Fibroblast of mammary gland (primary cell): ENCODE measurements around the gene ADNP.

ENCODE experiments used
- DNase-seq: peaks from one replicate; pipeline ENCODE4 v3.0.0-alpha.2; 2010; ENCODE audit warnings: low read depth
- H3K4me3 ChIP-seq: 2 replicates; pipeline ENCODE4 v1.5.1; 2011; ENCODE audit warnings: low read depth, mild to moderate bottlenecking, low read length, moderate library complexity; ENCODE audit not compliant: control insufficient read depth
- CTCF ChIP-seq: conservative IDR thresholded peaks from 2 replicates; pipeline ENCODE4 v1.5.1; 2011; ENCODE audit warnings: low read depth, low read length, inconsistent platforms; ENCODE audit not compliant: control insufficient read depth, insufficient read depth

The ADNP gene

GRCh38 chr20:50893620-50894019 is 37.6 kb downstream of the ADNP start:
- H3K4me3 ChIP-seq: no peak overlapping the region
- no peak for DNase-seq
- no peak for TF ChIP-seq CTCF

GRCh38 chr20:50892394-50892793 is 38.8 kb downstream of the ADNP start:
- DNase-seq: no peak
- H3K4me3 ChIP-seq: no peak overlapping the region
- no peak for TF ChIP-seq CTCF

GRCh38 chr20:50891138-50891537 is 40.1 kb downstream of the ADNP start:
- H3K4me3 ChIP-seq: no peak overlapping the region
- no peak for TF ChIP-seq CTCF
- no peak for DNase-seq

GRCh38 chr20:50887576-50887975 is 43.7 kb downstream of the ADNP start:
- TF ChIP-seq CTCF: no peak
- no peak for DNase-seq

GRCh38 chr20:50886184-50886790 is 45.0 kb downstream of the ADNP start:
- no peak for DNase-seq
- no peak overlapping the region for H3K4me3 ChIP-seq
- TF ChIP-seq CTCF: no peak

More at GRCh38 chr20:50887576-50887975, 43.7 kb downstream of the ADNP start:
- H3K4me3 ChIP-seq: no peak overlapping the region

GRCh38 chr20:50885781-50886180 is 45.5 kb downstream of the ADNP start:
- H3K4me3 ChIP-seq: no peak overlapping the region
- TF ChIP-seq CTCF: no peak
- no peak for DNase-seq

GRCh38 chr20:50885068-50885467 is 46.2 kb downstream of the ADNP start:
- DNase-seq: no peak
- no peak overlapping the region for H3K4me3 ChIP-seq
- no peak for TF ChIP-seq CTCF
